H9 (cell line): ENCODE results near the gene CDH4. TPM values are rescaled to one million over a fixed set of nuclear protein-coding genes. Genes with fewer than 3 reads are reported as not detected.

Experiments
- DNase-seq: peaks from one replicate; pipeline ENCODE4 v3.0.0-alpha.2; 2017
- H2AFZ ChIP-seq: one replicate; pipeline ENCODE4 v1.6.1; 2013; ENCODE audit warnings: mild to moderate bottlenecking, low read length, control low read depth, moderate library complexity
- H2AK5ac ChIP-seq: 2 replicates; pipeline ENCODE4 v1.6.1; 2013; ENCODE audit warnings: low read length, control low read depth, mixed read lengths; ENCODE audit not compliant: insufficient read length
- H2BK120ac ChIP-seq: one replicate; pipeline ENCODE4 v1.6.1; 2013; ENCODE audit warnings: low read depth, mild to moderate bottlenecking, low read length, control low read depth, inconsistent platforms; ENCODE audit not compliant: poor library complexity, severe bottlenecking
- H2BK12ac ChIP-seq: 2 replicates; pipeline ENCODE4 v1.6.1; 2013; ENCODE audit warnings: low read length, control low read depth, mixed read lengths, low read depth; ENCODE audit not compliant: insufficient read length
- H2BK15ac ChIP-seq: 2 replicates; pipeline ENCODE4 v1.6.1; 2013; ENCODE audit warnings: low read depth, low read length, control low read depth
- H2BK20ac ChIP-seq: one replicate; pipeline ENCODE4 v1.6.1; 2013; ENCODE audit warnings: low read depth, mild to moderate bottlenecking, low read length, control low read depth, inconsistent platforms; ENCODE audit not compliant: poor library complexity, severe bottlenecking
- H2BK5ac ChIP-seq: 2 replicates; pipeline ENCODE4 v1.6.1; 2013; ENCODE audit warnings: low read length, control low read depth, mixed read lengths; ENCODE audit not compliant: insufficient read length
- H3K14ac ChIP-seq: 2 replicates; pipeline ENCODE4 v1.6.1; 2013; ENCODE audit warnings: low read length, control low read depth; ENCODE audit not compliant: insufficient read depth
- H3K18ac ChIP-seq: 2 replicates; pipeline ENCODE4 v1.6.1; 2013; ENCODE audit warnings: low read depth, mild to moderate bottlenecking, mixed read lengths, low read length, control low read depth; ENCODE audit not compliant: insufficient read length
- H3K23ac ChIP-seq: 2 replicates; pipeline ENCODE4 v1.6.1; 2013; ENCODE audit warnings: low read length, control low read depth, mixed read lengths, low read depth; ENCODE audit not compliant: insufficient read length
- H3K23me2 ChIP-seq: 2 replicates; pipeline ENCODE4 v1.6.1; 2013; ENCODE audit warnings: low read depth, mild to moderate bottlenecking, mixed read lengths, low read length, control low read depth; ENCODE audit not compliant: insufficient read length, poor library complexity, severe bottlenecking
- H3K27ac ChIP-seq: 2 replicates; pipeline ENCODE4 v1.5.1; 2013; ENCODE audit warnings: low read length, control low read depth, mixed read lengths, low read depth; ENCODE audit not compliant: insufficient read length
- H3K27me3 ChIP-seq: 2 replicates; pipeline ENCODE4 v1.6.1; 2013; ENCODE audit warnings: low read length, control low read depth, inconsistent platforms; ENCODE audit not compliant: insufficient read depth
- H3K4ac ChIP-seq: 2 replicates; pipeline ENCODE4 v1.6.1; 2013; ENCODE audit warnings: low read depth, mild to moderate bottlenecking, control low read depth, inconsistent platforms, low read length, moderate library complexity
- H3K4me1 ChIP-seq: 2 replicates; pipeline ENCODE4 v1.6.1; 2013; ENCODE audit warnings: low read length, control low read depth, inconsistent platforms; ENCODE audit not compliant: insufficient read depth
- H3K4me2 ChIP-seq: 2 replicates; pipeline ENCODE4 v1.6.1; 2013; ENCODE audit warnings: low read length, control low read depth, mixed read lengths; ENCODE audit not compliant: insufficient read length, insufficient read depth
- H3K56ac ChIP-seq: 2 replicates; pipeline ENCODE4 v1.6.1; 2013; ENCODE audit warnings: low read depth, mild to moderate bottlenecking, mixed read lengths, low read length, control low read depth; ENCODE audit not compliant: insufficient read length
- H3K79me1 ChIP-seq: 2 replicates; pipeline ENCODE4 v1.6.1; 2013; ENCODE audit warnings: low read depth, mild to moderate bottlenecking, moderate library complexity, low read length, control low read depth, inconsistent platforms; ENCODE audit not compliant: insufficient read depth, poor library complexity, severe bottlenecking
- H3K79me2 ChIP-seq: 2 replicates; pipeline ENCODE4 v1.6.1; 2013; ENCODE audit warnings: low read length, control low read depth, inconsistent platforms; ENCODE audit not compliant: insufficient read depth
- H3K9ac ChIP-seq: 2 replicates; pipeline ENCODE4 v1.6.1; 2013; ENCODE audit warnings: low read length, control low read depth, mixed read lengths; ENCODE audit not compliant: insufficient read length; ENCODE audit errors: extremely low read depth
- H3K9me3 ChIP-seq: one replicate; pipeline ENCODE4 v1.6.1; 2013; ENCODE audit warnings: low read depth, low read length, inconsistent platforms; ENCODE audit not compliant: control insufficient read depth
- H3T11ph ChIP-seq: one replicate; pipeline ENCODE4 v1.6.1; 2013; ENCODE audit warnings: mild to moderate bottlenecking, low read length, control low read depth, inconsistent platforms
- H4K20me1 ChIP-seq: one replicate; pipeline ENCODE4 v1.6.1; 2013; ENCODE audit not compliant: control insufficient read depth, insufficient read length, insufficient read depth
- H4K5ac ChIP-seq: 2 replicates; pipeline ENCODE4 v1.6.1; 2013; ENCODE audit warnings: low read depth, mild to moderate bottlenecking, mixed read lengths, low read length, control low read depth; ENCODE audit not compliant: insufficient read length
- H4K8ac ChIP-seq: replicated peaks from 2 replicates; pipeline ENCODE4 v1.6.1; 2013; ENCODE audit warnings: low read length, control low read depth, mixed read lengths, low read depth; ENCODE audit not compliant: insufficient read length
- H4K91ac ChIP-seq: 2 replicates; pipeline ENCODE4 v1.6.1; 2013; ENCODE audit warnings: low read depth, mild to moderate bottlenecking, moderate library complexity, mixed read lengths, low read length, control low read depth; ENCODE audit not compliant: insufficient read length
- H3K27ac Mint-ChIP-seq, 3 experiments: 2 replicates in 2 of 3; 3 replicates in 1 of 3; pipeline ENCODE4 v1.8.0; 2020 to 2021; ENCODE audit warnings: mixed read lengths in 3 of 3, mild to moderate bottlenecking in 1 of 3, moderate library complexity in 1 of 3
- H3K27me3 Mint-ChIP-seq: 2 replicates; pipeline ENCODE4 v1.8.0; 2021; ENCODE audit warnings: low read depth, mild to moderate bottlenecking, moderate library complexity, mixed read lengths
- H3K36me3 Mint-ChIP-seq, 3 experiments: 2 replicates in 2 of 3; 3 replicates in 1 of 3; pipeline ENCODE4 v1.8.0; 2020 to 2021; ENCODE audit warnings: low read depth in 3 of 3, mixed read lengths in 3 of 3; ENCODE audit not compliant: insufficient read depth in 1 of 3
- H3K4me1 Mint-ChIP-seq, 2 experiments: 2 replicates each; pipeline ENCODE4 v1.8.0; 2020; ENCODE audit warnings: mixed read lengths in 2 of 2
- H3K4me3 Mint-ChIP-seq, 2 experiments: 2 replicates in 1 of 2; 3 replicates in 1 of 2; pipeline ENCODE4 v1.8.0; 2020 to 2021; ENCODE audit warnings: mild to moderate bottlenecking in 2 of 2, mixed read lengths in 2 of 2, moderate library complexity in 1 of 2
- H3K9me3 Mint-ChIP-seq, 2 experiments: 2 replicates in 1 of 2; 3 replicates in 1 of 2; pipeline ENCODE4 v1.8.0; 2020; ENCODE audit warnings: mild to moderate bottlenecking in 2 of 2, mixed read lengths in 2 of 2, moderate library complexity in 1 of 2
- WGBS: extraction: QIAGEN DNeasy Blood & Tissue Kit; methylation state at CpG from one replicate; pipeline ENCODE4 v1.1.7; 2013; ENCODE audit warnings: missing lambda C conversion rate, low lambda C conversion rate, mixed read lengths; ENCODE audit not compliant: insufficient read length; ENCODE audit errors: extremely low coverage; 5-methylcytosine and 5-hydroxymethylcytosine counted together
- total RNA-seq: library from RNA; stranded (reverse); gene quantifications from 2 replicates; pipeline ENCODE4 v1.2.1, GENCODE V29; 2021
- TF ChIP-seq, protein P1 (sequence below): fragments of 200-600 bp; sonication (generic); conservative IDR thresholded peaks from 3 replicates; pipeline ENCODE4 v1.8.0; 2021; ENCODE audit warnings: antibody characterized with exemption, mild to moderate bottlenecking

Gene CDH4
- total RNA-seq, 1 experiment from 2014 or later, result 3.0 TPM

DNA sequence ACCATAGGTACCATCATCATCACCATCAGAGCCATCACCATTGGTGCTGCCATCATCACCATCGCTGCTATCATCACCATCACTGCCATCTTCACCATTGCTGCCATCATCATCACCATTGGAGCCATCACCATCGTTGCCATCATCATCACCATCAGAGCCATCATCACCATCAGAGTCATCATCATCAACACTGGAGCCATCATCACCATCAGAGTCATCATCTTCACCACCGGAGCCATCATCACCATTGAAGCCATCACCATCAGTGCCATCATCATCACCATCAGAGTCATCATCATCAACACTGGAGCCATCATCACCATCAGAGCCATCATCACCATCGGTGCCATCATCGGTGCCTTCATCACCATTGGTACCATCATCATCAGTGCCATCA is 474.9 kb downstream of the CDH4 start:
- Histone ChIP-seq H2BK20ac (no peak overlapping the region), H3K23me2 (no peaks in the 10 kb centered on the region), H2BK12ac (no peak overlapping the region), H3K56ac (no peak overlapping the region), H3T11ph (no peak overlapping the region), H3K9ac (no peak overlapping the region), H3K23ac (no peak overlapping the region), H3K4ac (no peak overlapping the region), H2AK5ac (no peak overlapping the region), H2BK120ac (no peak overlapping the region), H4K20me1 (no peaks in the 10 kb centered on the region), H3K14ac (no peak overlapping the region), H3K79me1 (no peaks in the 10 kb centered on the region), H4K8ac (no peak overlapping the region), H4K91ac (no peak overlapping the region), H3K27ac (no peak overlapping the region), H3K18ac (no peak overlapping the region), H3K27me3 (no peaks in the 10 kb centered on the region), H3K4me1 (no peaks in the 10 kb centered on the region), H3K9me3 (no peaks in the 10 kb centered on the region), H2BK5ac (no peak overlapping the region), H3K79me2 (no peaks in the 10 kb centered on the region), H3K4me2 (no peak overlapping the region), H4K5ac (no peak overlapping the region), H2AFZ (no peak overlapping the region), H2BK15ac (no peak overlapping the region)
- Mint-ChIP-seq H3K9me3 (no peaks in the 10 kb centered on the region; a peak in 1 of 5 replicates), H3K4me1 (peaks cover 6 to 11% of the 10 kb centered on the region in 2 experiments), H3K4me3 (no peak overlapping the region), H3K27ac (no peak overlapping the region), H3K36me3 (no peaks in the 10 kb centered on the region; a peak in 1 of 7 replicates), H3K27me3 (peaks cover 25% of the 10 kb centered on the region)
- TF ChIP-seq, protein P1, sequence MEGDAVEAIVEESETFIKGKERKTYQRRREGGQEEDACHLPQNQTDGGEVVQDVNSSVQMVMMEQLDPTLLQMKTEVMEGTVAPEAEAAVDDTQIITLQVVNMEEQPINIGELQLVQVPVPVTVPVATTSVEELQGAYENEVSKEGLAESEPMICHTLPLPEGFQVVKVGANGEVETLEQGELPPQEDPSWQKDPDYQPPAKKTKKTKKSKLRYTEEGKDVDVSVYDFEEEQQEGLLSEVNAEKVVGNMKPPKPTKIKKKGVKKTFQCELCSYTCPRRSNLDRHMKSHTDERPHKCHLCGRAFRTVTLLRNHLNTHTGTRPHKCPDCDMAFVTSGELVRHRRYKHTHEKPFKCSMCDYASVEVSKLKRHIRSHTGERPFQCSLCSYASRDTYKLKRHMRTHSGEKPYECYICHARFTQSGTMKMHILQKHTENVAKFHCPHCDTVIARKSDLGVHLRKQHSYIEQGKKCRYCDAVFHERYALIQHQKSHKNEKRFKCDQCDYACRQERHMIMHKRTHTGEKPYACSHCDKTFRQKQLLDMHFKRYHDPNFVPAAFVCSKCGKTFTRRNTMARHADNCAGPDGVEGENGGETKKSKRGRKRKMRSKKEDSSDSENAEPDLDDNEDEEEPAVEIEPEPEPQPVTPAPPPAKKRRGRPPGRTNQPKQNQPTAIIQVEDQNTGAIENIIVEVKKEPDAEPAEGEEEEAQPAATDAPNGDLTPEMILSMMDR, result no peak
- no peak for DNase-seq
- no CpG with 5 or more reads among the region's 5 CpGs for WGBS
